Activated naive CD4-positive, alpha-beta T cell treated with anti-CD3 and anti-CD28 coated beads, Interleukin-2, amount 50 U/mL, for 72 hours (primary cell): ENCODE measurements around the gene SLC2A13. TPM values are rescaled to one million over a fixed set of nuclear protein-coding genes. Genes with fewer than 3 reads are reported as not detected.

Experiments
- ATAC-seq, 2 donors: fragments of 150-1000 bp; cut with Tn5 transposase; 2 replicates each; pipeline ENCODE4 v1.10.0; 2021; ENCODE audit warnings: mild to moderate bottlenecking in 2 of 2, moderate library complexity in 2 of 2
- DNase-seq, 2 donors: peaks; one replicate each; pipeline ENCODE4 v3.0.0; 2021 to 2022; ENCODE audit warnings: low spot score in 2 of 2
- H3K27ac Mint-ChIP-seq, 2 donors: one replicate each; pipeline ENCODE4 v1.8.0; 2022; ENCODE audit warnings: mild to moderate bottlenecking in 2 of 2, mixed read lengths in 2 of 2
- H3K36me3 Mint-ChIP-seq, 2 donors: one replicate each; pipeline ENCODE4 v1.8.0; 2022; ENCODE audit warnings: mixed read lengths in 2 of 2
- H3K9me3 Mint-ChIP-seq, 2 donors: one replicate each; pipeline ENCODE4 v1.8.0; 2022; ENCODE audit warnings: mixed read lengths in 2 of 2
- total RNA-seq, 2 donors: library from RNA; stranded (reverse); gene quantifications; one replicate each; pipeline ENCODE4 v1.2.3, GENCODE V29; 2022

The SLC2A13 gene
- total RNA-seq, 2 donors from 2014 or later: 2.4 to 5.0 TPM

- Mint-ChIP-seq H3K36me3 (no peaks in the 10 kb centered on the region), H3K27ac (no peak overlapping the region), H3K9me3 (no peaks in the 10 kb centered on the region)
- peak in 1 of 2 donors; percentile 57 for DNase-seq
- peak; percentile 53 to 72 for ATAC-seq
Measured at GRCh38 chr12:39990122-39991101, 115.5 kb downstream of the SLC2A13 start.

GRCh38 chr12:39989501-39989900 is 116.4 kb downstream of the SLC2A13 start:
- H3K27ac Mint-ChIP-seq: no peak overlapping the region
- no peak for ATAC-seq
- DNase-seq: no peak
- H3K36me3 Mint-ChIP-seq: no peaks in the 10 kb centered on the region
- H3K9me3 Mint-ChIP-seq: no peaks in the 10 kb centered on the region

- Mint-ChIP-seq H3K9me3 (no peaks in the 10 kb centered on the region), H3K27ac (no peak overlapping the region), H3K36me3 (no peaks in the 10 kb centered on the region)
- no peak for DNase-seq
- ATAC-seq: no peak
Measured at GRCh38 chr12:39988574-39988973, 117.3 kb downstream of the SLC2A13 start.

DNA sequence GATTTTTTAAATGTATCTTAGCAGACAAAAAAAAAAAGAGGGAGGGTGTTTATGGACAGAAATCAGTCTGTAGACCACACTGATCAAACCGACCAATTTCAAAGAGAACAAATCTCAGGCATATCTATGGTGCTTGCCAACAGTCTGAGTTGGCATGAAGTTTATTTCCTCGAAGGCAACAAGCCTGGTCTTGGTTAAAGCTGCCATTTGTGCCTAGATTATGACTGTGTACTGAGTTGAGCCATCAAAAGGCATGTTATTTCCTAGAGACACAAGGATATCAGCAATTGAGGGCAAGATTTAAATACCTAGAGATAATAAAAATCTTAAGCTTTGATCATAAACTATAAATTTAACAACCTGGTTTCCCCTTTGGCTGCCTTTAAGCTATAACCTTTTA is 119.2 kb downstream of the SLC2A13 start:
- H3K27ac Mint-ChIP-seq: no peak overlapping the region
- no peak for ATAC-seq
- H3K36me3 Mint-ChIP-seq: no peaks in the 10 kb centered on the region
- no peak for DNase-seq
- no peaks in the 10 kb centered on the region for H3K9me3 Mint-ChIP-seq

- Mint-ChIP-seq H3K9me3 (no peaks in the 10 kb centered on the region), H3K36me3 (no peaks in the 10 kb centered on the region), H3K27ac (no peak overlapping the region)
- no peak for ATAC-seq
- no peak for DNase-seq
Measured at GRCh38 chr12:39984670-39985069, 121.2 kb downstream of the SLC2A13 start.

GRCh38 chr12:39975374-39975918 is 130.4 kb downstream of the SLC2A13 start:
- DNase-seq: no peak
- Mint-ChIP-seq H3K27ac (no peak overlapping the region), H3K9me3 (no peaks in the 10 kb centered on the region), H3K36me3 (peaks cover 0 to 4% of the 10 kb centered on the region in 2 donors)
- no peak for ATAC-seq

GRCh38 chr12:39972119-39972518 is 133.8 kb downstream of the SLC2A13 start:
- Mint-ChIP-seq H3K9me3 (peaks cover 0 to 4% of the 10 kb centered on the region in 2 donors), H3K36me3 (no peaks in the 10 kb centered on the region), H3K27ac (no peak overlapping the region)
- ATAC-seq (no peak), DNase-seq (no peak)

DNA sequence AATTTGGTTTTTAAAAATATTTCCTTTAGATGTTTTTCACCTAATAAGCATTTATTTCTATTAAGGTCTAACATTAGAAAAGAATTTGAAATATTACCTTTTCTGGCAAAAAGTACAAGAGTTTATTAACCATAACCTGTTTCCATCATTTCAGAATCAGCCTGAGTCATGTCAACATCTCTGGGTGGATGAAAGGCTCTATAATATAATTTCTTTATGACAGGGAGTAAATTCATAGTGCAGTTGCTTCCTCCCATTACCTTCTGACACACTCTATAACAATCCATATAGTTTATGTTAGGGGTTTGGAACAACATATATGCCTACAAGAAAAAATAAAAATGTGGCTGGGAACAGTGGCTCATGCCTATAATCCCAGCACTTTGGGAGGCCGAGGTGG is 134.5 kb downstream of the SLC2A13 start:
- no peak for ATAC-seq
- H3K36me3 Mint-ChIP-seq: no peaks in the 10 kb centered on the region
- peaks cover 0 to 4% of the 10 kb centered on the region in 2 donors for H3K9me3 Mint-ChIP-seq
- no peak for DNase-seq
- H3K27ac Mint-ChIP-seq: no peak overlapping the region

GRCh38 chr12:39966721-39967120 is 139.2 kb downstream of the SLC2A13 start:
- DNase-seq: no peak
- peaks cover 0 to 4% of the 10 kb centered on the region in 2 donors for H3K9me3 Mint-ChIP-seq
- no peak for ATAC-seq
- H3K36me3 Mint-ChIP-seq: no peaks in the 10 kb centered on the region
- H3K27ac Mint-ChIP-seq: no peak overlapping the region

- Mint-ChIP-seq H3K9me3 (peaks cover 0 to 4% of the 10 kb centered on the region in 2 donors), H3K36me3 (no peaks in the 10 kb centered on the region), H3K27ac (no peak overlapping the region)
- ATAC-seq (no peak), DNase-seq (no peak)
Measured at GRCh38 chr12:39966256-39966655, 139.6 kb downstream of the SLC2A13 start.

- H3K36me3 Mint-ChIP-seq: no peaks in the 10 kb centered on the region
- ATAC-seq: no peak
- H3K27ac Mint-ChIP-seq: no peak overlapping the region
- DNase-seq: no peak
- H3K9me3 Mint-ChIP-seq: no peaks in the 10 kb centered on the region
Measured at GRCh38 chr12:39959467-39959866, 146.4 kb downstream of the SLC2A13 start.

GRCh38 chr12:39959031-39959430 is 146.8 kb downstream of the SLC2A13 start:
- H3K27ac Mint-ChIP-seq: no peak overlapping the region
- ATAC-seq: no peak
- DNase-seq: no peak
- no peaks in the 10 kb centered on the region for H3K9me3 Mint-ChIP-seq
- no peaks in the 10 kb centered on the region for H3K36me3 Mint-ChIP-seq

GRCh38 chr12:39958377-39958776 is 147.5 kb downstream of the SLC2A13 start:
- Mint-ChIP-seq H3K27ac (no peak overlapping the region), H3K36me3 (no peaks in the 10 kb centered on the region), H3K9me3 (no peaks in the 10 kb centered on the region)
- ATAC-seq (no peak), DNase-seq (no peak)

DNA sequence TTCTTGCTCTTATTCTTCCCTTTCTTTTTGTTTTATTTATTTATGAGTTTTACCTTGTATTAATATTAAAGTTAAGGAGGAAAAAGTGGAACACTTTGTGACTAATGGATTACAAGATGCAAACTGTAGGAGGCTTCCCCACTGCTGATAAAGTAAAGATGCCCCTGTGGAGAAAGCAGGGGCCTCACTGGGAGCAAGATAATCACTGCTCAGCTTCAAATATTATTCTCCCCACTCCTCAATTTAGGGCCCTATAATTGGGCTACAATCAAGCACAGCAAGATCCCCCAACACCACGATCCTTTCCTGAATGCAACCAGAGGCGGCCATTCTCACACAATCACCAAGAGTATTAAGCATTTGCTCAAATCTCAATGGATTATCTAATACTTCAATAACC is 149.2 kb downstream of the SLC2A13 start:
- no peak for DNase-seq
- H3K27ac Mint-ChIP-seq: no peak overlapping the region
- no peaks in the 10 kb centered on the region for H3K9me3 Mint-ChIP-seq
- ATAC-seq: no peak
- H3K36me3 Mint-ChIP-seq: no peaks in the 10 kb centered on the region

DNA sequence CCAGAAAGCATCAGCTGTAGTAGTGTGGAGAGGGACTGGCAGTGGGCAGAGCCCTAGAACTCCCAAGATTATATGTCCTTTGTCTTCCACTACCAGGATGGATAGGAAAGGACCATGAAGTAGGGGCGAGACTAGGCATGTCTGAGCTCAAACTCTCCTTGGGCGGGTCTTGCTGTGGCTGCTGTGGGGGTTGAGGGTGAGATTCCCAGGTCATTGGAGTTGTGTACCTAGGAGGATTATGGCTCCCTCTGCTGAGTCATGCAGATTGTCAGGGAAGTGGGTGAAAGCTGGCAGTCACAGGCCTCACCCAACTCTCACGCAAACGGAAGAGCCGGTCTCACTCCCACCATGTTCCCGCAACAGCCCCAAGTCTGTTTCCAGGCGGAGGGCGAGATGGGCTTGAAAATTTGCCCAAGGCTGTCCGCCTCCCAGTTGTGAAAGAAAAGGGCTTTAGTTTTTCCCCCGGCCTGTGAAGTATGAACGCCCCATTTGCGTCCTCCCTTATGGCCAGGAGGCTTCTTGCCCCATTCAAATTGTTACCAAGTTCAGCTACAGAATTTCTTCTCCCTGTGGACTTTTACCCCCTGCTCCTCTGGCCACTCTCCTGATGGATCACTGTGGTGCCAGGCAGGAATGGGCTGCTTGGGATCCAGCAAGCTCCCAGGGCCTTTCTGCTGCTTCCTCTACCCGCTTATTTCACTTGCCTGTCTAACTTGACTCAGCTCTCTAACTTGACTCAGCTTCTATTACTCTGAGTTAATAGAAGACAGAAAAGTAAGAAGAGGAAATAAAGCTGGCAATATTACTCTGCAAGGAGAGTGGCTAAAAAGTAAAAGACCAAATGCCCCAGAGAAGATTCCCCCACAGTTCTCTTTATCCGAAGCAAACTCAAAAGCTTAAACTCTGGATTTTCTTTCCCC is 159.3 kb downstream of the SLC2A13 start:
- no peak for ATAC-seq
- peaks cover 0 to 17% of the 10 kb centered on the region in 2 donors for H3K36me3 Mint-ChIP-seq
- H3K9me3 Mint-ChIP-seq: peaks cover 5 to 7% of the 10 kb centered on the region in 2 donors
- no peak overlapping the region for H3K27ac Mint-ChIP-seq
- DNase-seq: no peak

GRCh38 chr12:39937119-39937518 is 168.8 kb downstream of the SLC2A13 start:
- DNase-seq: no peak
- H3K9me3 Mint-ChIP-seq: peaks cover 4 to 7% of the 10 kb centered on the region in 2 donors
- no peak for ATAC-seq
- no peaks in the 10 kb centered on the region for H3K36me3 Mint-ChIP-seq
- no peak overlapping the region for H3K27ac Mint-ChIP-seq

GRCh38 chr12:39935839-39936238 is 170.0 kb downstream of the SLC2A13 start:
- DNase-seq (no peak), ATAC-seq (no peak)
- no peaks in the 10 kb centered on the region for H3K9me3 Mint-ChIP-seq
- no peak overlapping the region for H3K27ac Mint-ChIP-seq
- H3K36me3 Mint-ChIP-seq: no peaks in the 10 kb centered on the region
